ENCODE data around the gene AGA. TPM values are rescaled to one million over a fixed set of nuclear protein-coding genes. Genes with fewer than 3 reads are reported as not detected.

AGA gene
- total RNA-seq, 2 donors from 2014 or later: 10.9 to 15.8 TPM

DNA sequence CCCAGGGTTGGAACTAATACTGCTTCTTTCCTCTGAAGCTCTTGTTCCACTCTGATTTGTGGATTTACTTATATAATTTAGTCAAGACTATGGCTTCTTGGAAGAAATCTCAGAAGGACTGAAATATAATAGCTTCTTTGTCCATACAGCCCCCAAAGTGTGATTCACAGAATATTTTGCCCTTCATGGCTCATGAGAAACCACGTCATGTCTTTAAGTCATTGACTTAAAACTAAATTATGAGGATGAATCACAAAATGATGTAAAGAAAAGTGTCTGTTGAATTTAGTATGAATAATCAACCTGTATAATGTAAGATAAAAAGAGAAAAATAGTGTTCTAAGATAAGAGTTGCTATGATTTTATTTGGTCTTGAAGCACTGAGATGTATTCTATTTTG lies 43.3 kb upstream of the AGA start:
- H3K4me3 Mint-ChIP-seq: no peak overlapping the region

DNA sequence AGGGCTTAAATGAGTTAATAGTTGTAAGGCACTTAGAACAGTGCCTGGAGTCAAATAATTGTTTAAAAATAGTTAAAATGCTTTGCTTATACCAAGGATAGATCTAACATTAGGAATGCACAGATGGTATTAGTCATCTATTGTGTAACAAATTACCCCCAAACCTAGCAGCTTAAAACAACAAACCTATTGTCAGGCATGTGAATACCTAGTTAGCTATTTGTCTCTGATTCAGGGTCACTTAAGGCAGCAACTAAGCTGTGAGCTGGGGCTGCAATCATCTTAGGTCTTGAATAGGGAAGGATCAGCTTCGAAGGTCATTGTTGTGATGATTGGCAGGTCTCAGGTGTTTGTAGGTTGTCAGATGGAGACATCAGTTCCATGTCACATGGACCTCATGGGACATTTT lies 42.4 kb upstream of the AGA start:
- no peaks in the 10 kb centered on the region for H3K9me3 Mint-ChIP-seq
- Histone ChIP-seq H3K4me1 (ENCODE audit: control insufficient read depth, insufficient read depth, low read length) (peaks cover 3% of the 10 kb centered on the region), H3K27ac (ENCODE audit: low read depth, low read length) (no peak overlapping the region), H3K9ac (ENCODE audit: extremely low read depth, low read length, poor library complexity, severe bottlenecking) (no peak overlapping the region), H3K4me3 (ENCODE audit: low read length) (no peak overlapping the region), H3K27me3 (ENCODE audit: control insufficient read depth, insufficient read depth, low read length, poor library complexity, severe bottlenecking) (no peaks in the 10 kb centered on the region), H3K36me3 (ENCODE audit: control insufficient read depth, insufficient read depth, low read length) (no peaks in the 10 kb centered on the region), H3K9me3 (ENCODE audit: control insufficient read depth, low read length) (no peaks in the 10 kb centered on the region)
- no peak overlapping the region for H3K4me3 Mint-ChIP-seq
- H3K27ac Mint-ChIP-seq: peak overlapping the region; percentile 46
- H3K4me1 Mint-ChIP-seq: peaks cover 26% of the 10 kb centered on the region
- 67 to 86% methylated on average over 1 of the region's 1 CpG for WGBS, 2 experiments (ENCODE audit: insufficient coverage in 1 of 2, insufficient read length in 1 of 2)
- peaks cover 12% of the 10 kb centered on the region for H3K36me3 Mint-ChIP-seq (ENCODE audit: low read depth)
- no peak for DNase-seq
- TF ChIP-seq, protein P1, sequence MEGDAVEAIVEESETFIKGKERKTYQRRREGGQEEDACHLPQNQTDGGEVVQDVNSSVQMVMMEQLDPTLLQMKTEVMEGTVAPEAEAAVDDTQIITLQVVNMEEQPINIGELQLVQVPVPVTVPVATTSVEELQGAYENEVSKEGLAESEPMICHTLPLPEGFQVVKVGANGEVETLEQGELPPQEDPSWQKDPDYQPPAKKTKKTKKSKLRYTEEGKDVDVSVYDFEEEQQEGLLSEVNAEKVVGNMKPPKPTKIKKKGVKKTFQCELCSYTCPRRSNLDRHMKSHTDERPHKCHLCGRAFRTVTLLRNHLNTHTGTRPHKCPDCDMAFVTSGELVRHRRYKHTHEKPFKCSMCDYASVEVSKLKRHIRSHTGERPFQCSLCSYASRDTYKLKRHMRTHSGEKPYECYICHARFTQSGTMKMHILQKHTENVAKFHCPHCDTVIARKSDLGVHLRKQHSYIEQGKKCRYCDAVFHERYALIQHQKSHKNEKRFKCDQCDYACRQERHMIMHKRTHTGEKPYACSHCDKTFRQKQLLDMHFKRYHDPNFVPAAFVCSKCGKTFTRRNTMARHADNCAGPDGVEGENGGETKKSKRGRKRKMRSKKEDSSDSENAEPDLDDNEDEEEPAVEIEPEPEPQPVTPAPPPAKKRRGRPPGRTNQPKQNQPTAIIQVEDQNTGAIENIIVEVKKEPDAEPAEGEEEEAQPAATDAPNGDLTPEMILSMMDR (conservative IDR thresholded peaks at IDR 0.05): no peak
- no peaks in the 10 kb centered on the region for H3K27me3 Mint-ChIP-seq (ENCODE audit: insufficient read depth)

More for the DNA sequence above, 43.3 kb upstream of the AGA start:
- Histone ChIP-seq H3K9ac (ENCODE audit: extremely low read depth, low read length, poor library complexity, severe bottlenecking) (no peak overlapping the region), H3K4me1 (ENCODE audit: control insufficient read depth, insufficient read depth, low read length) (peaks cover 3% of the 10 kb centered on the region), H3K9me3 (ENCODE audit: control insufficient read depth, low read length) (no peaks in the 10 kb centered on the region), H3K36me3 (ENCODE audit: control insufficient read depth, insufficient read depth, low read length) (no peaks in the 10 kb centered on the region), H3K4me3 (ENCODE audit: low read length) (no peak overlapping the region), H3K27ac (ENCODE audit: low read depth, low read length) (no peak overlapping the region), H3K27me3 (ENCODE audit: control insufficient read depth, insufficient read depth, low read length, poor library complexity, severe bottlenecking) (no peaks in the 10 kb centered on the region)
- H3K9me3 Mint-ChIP-seq: no peaks in the 10 kb centered on the region
- TF ChIP-seq, protein P1 (conservative IDR thresholded peaks at IDR 0.05): no peak
- no peak overlapping the region for H3K27ac Mint-ChIP-seq
- no peaks in the 10 kb centered on the region for H3K27me3 Mint-ChIP-seq (ENCODE audit: insufficient read depth)
- H3K36me3 Mint-ChIP-seq (ENCODE audit: low read depth): peaks cover 12% of the 10 kb centered on the region
- no peak for DNase-seq
- peaks cover 26% of the 10 kb centered on the region for H3K4me1 Mint-ChIP-seq
- WGBS, 2 experiments (ENCODE audit: insufficient coverage in 1 of 2, insufficient read length in 1 of 2): 97% methylated on average over 1 of the region's 1 CpG; no CpG with 5 or more reads in 1 of the 2 experiments

DNA sequence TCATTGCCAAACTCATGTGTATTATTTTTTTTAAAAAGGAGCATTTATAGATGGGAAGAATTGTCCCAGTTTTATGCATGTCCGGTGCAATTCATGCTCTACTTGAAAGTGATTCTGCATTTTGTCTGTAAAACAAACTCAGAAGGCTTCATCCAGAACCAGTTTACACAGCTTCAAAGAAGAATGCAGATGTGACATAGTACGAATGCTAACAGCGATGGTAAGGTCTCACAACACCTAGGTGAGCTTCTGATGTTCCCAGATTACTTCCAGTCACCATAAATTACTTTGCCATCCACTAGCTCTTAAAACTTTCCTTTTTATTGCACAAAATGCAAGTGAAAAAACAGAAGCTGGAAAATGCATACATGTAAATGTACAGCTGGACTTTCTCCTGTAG lies 41.5 kb upstream of the AGA start:
- Histone ChIP-seq H3K4me3 (ENCODE audit: low read length) (no peak overlapping the region), H3K36me3 (ENCODE audit: control insufficient read depth, insufficient read depth, low read length) (no peaks in the 10 kb centered on the region), H3K9me3 (ENCODE audit: control insufficient read depth, low read length) (no peaks in the 10 kb centered on the region), H3K27me3 (ENCODE audit: control insufficient read depth, insufficient read depth, low read length, poor library complexity, severe bottlenecking) (no peaks in the 10 kb centered on the region), H3K27ac (ENCODE audit: low read depth, low read length) (no peak overlapping the region), H3K4me1 (ENCODE audit: control insufficient read depth, insufficient read depth, low read length) (peaks cover 3% of the 10 kb centered on the region), H3K9ac (ENCODE audit: extremely low read depth, low read length, poor library complexity, severe bottlenecking) (no peak overlapping the region)
- H3K4me1 Mint-ChIP-seq: peaks cover 26% of the 10 kb centered on the region
- H3K36me3 Mint-ChIP-seq (ENCODE audit: low read depth): peaks cover 12% of the 10 kb centered on the region
- H3K27ac Mint-ChIP-seq: no peak overlapping the region
- WGBS, 2 experiments (ENCODE audit: insufficient coverage in 1 of 2, insufficient read length in 1 of 2): 91 to 93% methylated on average over 3 of the region's 3 CpGs
- TF ChIP-seq, protein P1 (conservative IDR thresholded peaks at IDR 0.05): no peak
- no peak overlapping the region for H3K4me3 Mint-ChIP-seq
- no peak for DNase-seq
- no peaks in the 10 kb centered on the region for H3K9me3 Mint-ChIP-seq
- no peaks in the 10 kb centered on the region for H3K27me3 Mint-ChIP-seq (ENCODE audit: insufficient read depth)
